ENCODE data around the gene PCNX4.

Gene PCNX4

GRCh38 chr14:60178164-60178563 lies 86.4 kb downstream of the PCNX4 start:
- no peak for DNase-seq

DNA sequence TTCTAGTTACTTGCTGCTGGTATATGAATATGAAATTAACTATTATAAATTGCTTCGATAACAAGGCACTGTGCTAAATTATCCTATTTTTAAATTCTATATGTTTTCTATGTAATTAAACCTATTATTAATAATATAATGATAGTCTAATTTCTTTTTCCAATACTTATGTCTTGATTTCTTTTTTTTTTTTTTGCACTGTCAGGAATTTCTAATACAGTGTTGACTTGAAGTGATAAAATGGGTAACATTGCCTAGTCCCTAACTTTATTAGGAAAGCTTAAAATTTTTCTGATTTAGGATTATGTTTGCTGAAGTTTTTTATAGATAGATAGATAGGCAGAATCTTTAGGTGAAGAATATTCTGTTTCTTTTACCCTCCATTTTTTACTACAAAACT lies 87.1 kb downstream of the PCNX4 start:
- no peak for DNase-seq

GRCh38 chr14:60179431-60179869 lies 87.7 kb downstream of the PCNX4 start:
- no peak for DNase-seq

- no peak for DNase-seq
Measured at GRCh38 chr14:60183138-60183537, 91.4 kb downstream of the PCNX4 start.

DNA sequence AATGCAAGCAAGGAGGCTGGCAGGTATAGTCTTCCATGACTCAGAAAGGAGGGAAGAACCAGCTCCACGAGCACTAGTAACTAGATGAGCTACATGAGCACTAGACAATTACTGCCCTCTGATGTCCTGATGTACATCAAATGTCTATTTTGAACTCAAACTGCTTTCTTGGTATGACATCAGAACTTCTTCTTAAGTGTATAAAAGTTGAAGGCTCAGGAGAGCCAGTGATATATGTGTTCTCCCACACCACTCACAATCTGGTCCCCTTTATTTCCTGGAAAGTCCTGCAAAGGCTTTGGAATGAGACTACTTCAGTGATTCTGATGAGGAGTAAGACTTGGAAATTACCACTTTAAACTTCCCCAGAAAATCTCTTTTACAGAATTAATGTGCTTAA lies 92.0 kb downstream of the PCNX4 start:
- DNase-seq = no peak

DNA sequence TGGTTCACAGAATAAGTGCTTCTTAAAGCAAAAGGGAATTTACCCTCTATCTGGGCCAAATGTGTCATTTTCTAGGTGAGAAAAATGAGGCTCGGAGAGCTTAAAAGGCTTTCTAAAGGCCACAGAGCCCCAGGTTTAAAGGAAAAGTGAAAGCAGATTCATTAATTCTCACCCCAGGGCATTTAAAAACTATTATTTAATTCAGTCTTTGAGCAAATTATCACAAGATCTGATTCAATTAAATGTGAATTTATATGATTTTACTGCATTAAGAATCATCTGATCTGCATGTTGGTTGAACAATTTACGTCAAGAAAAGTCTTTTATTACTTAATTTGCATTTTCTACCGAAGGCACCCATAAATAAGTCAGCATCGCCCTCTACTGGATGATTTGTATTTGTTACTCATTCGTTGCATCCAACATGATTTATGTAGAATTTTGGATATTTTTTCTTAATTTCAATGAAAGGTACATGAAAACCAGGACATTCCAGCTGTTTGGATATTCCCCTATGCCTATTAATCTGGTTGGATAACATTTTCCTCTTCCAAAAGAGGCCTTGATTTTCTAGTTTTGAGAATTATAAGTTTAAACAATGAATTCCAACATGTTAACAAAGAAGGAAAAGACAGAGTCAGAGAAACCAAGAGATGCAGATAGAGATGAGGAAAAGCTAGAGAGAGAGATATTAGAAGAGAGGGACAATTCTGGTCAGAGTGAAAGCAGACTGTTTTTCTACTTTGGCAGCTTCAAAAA lies 92.6 kb downstream of the PCNX4 start:
- DNase-seq = no peak

- DNase-seq = no peak
Measured at GRCh38 chr14:60184905-60185555, 93.3 kb downstream of the PCNX4 start.

- DNase-seq = no peak
Measured at GRCh38 chr14:60188115-60188514, 96.4 kb downstream of the PCNX4 start.

GRCh38 chr14:60188696-60189095 lies 97.0 kb downstream of the PCNX4 start:
- no peak for DNase-seq

- DNase-seq = no peak
Measured at GRCh38 chr14:60189923-60190840, 98.5 kb downstream of the PCNX4 start.

DNA sequence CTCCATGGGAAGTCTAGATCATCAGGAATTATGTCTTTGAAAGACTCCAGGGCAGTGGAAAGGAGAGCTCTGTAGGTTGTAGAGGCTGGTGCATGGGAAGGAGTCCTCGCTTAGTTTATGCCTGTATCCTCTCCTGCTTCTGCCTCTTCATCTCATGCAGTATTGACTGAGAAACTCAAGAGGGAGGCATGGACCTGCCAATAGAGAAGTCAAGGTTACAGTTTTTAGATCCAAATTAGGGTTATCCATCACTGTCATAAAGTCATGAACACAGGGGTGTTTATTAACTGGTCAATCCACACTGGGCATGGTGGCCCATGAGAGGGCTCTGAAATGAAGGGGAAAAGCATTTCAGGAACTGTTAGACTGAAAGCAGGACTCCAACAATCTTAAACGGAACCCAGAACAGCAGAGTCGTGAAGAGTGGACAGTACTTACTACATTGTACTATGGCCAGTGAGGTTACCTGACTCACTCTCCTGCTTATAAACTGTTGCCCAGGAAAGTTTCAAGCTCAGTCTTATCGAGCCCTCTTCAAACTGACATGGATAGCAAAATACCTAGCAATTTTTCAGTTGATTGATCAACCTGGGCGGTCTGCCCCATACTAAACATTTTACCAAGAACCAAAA lies 103.6 kb downstream of the PCNX4 start:
- no peak for DNase-seq

DNA sequence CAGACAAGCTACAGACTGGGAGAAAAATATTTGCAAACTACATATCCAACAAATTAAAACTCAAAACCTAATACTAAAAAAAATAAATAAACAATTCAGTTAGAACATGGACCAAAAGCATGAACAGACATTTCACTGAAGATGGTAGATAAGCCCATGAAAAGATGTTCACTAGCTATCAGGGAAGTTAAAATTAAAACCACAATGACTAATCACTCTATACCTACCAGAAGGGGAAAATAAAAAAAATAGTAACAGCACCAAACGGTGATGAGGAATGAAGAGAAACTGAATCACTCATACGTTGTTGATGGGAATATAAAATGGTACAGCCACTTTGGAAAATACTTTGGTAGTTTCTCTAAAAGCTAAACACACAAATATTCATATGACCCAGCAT lies 104.6 kb downstream of the PCNX4 start:
- DNase-seq = no peak

DNA sequence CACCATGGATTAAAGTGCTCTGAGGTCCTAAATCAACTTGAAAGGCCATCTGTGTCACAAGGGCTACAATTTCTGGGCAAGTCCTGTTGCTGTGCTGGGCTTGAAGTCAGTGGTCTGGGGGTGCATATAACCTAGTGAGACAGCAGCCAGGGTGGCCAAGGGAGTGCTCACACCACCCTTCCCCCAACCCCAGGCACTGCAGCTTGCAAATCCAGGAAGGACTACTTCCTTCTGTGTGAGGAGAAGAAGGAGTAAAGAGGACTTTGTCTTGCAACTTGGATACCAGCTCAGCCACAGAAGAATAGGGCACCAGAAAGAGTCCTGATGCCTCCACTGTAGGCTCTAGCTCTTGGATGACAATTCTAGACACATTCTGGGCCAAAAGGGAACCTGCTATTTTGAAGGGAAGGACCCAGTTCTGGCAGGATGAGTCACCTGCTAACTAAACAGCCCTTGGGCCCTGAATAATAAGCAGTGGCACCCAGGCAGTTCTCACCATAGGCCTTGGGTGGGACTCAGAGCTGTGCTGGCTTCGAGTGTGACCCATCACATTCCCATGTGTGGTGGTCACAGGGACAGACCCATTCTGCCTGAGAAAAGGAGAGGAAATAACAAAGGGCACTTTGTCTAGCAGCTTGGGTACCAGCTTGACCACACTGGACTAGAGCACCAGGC lies 106.0 kb downstream of the PCNX4 start:
- no peak for DNase-seq

DNA sequence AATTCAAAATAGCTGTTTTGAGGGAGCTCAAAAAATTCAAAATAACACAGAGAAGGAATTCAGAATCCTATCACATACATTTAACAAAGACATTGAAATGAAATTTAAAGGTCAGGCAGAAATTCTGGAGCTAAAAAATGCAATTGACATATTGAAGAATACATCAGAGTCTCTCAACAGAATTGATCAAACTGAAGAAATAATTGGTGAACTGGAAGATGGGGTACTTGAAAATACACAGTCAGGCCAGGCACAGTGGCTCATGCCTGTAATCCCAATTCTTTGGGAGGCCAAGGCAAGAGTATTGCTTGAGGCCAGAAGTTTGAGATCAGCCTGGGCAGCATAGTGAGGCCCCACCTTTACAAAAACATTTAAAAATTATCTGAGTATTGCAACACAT lies 107.6 kb downstream of the PCNX4 start:
- DNase-seq = no peak

GRCh38 chr14:60204104-60204842 lies 112.5 kb downstream of the PCNX4 start:
- no peak for DNase-seq

- no peak for DNase-seq
Measured at GRCh38 chr14:60204843-60205774, 113.4 kb downstream of the PCNX4 start.

GRCh38 chr14:60206249-60206670 lies 114.5 kb downstream of the PCNX4 start:
- DNase-seq = no peak

GRCh38 chr14:60206837-60207533 lies 115.3 kb downstream of the PCNX4 start:
- DNase-seq = no peak

DNA sequence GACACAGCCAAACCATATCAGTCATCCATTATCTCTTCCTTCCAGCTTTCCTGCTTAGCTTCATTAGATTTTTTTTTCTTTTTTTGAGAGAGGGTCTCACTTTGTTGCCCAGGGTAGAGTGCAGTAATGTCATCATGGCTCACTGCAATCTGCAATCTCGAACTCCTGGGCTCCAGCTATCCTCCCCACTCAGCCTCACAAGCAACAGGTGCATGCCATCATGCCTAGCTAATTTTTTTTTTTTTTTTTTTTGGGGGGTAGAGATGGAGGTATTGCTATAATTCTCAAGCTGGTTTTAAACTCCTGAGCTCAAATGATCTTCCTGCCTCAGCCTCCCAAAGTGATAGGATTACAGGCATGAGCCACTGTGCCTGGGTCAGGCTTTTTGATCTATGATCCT lies 119.0 kb downstream of the PCNX4 start:
- no peak for DNase-seq

DNA sequence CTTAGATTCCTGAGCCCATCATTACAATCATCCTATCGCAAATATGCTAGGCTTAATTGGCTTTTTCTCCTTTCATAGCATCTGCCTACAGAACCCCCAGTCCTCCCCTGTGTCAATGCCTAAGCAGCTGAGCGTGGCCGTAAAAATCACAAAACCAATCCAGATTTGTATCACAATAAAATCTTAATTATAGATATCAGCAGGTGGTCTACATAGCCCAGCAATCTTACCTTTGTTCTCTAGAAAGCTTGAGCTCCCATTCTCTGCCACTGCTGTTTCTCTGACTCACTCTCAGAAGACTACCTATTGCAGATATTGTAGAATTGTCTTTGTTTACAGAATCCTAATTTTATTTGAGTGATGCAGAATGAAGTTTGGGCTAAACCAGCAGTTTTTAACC lies 119.4 kb downstream of the PCNX4 start:
- no peak for DNase-seq

Measured in activated T-cell treated with anti-CD3 and anti-CD28 coated beads, Interleukin-2, amount 50 U/mL, for 1 hour (primary cell).